Stimulated activated CD4-positive, alpha-beta T cell treated with anti-CD3 and anti-CD28 coated beads, Interleukin-4, amount 100 ng/mL, for 48 hours (primary cell): Measurements from ENCODE around the gene CDH12.
"Not testable (repeated sequence)": the region's sequence is repeated elsewhere in the genome, so short reads cannot be mapped to it uniquely, and the experiment has no call there.

Experiments used
- DNase-seq, 2 donors: peaks; one replicate each; pipeline ENCODE4 v3.0.0-alpha.2; 2020; ENCODE audit warnings: low read depth in 2 of 2

CDH12 gene

GRCh38 chr5:22293147-22293546, 560.0 kb downstream of the CDH12 start:
- no peak for DNase-seq

- DNase-seq = no peak
Observed at GRCh38 chr5:22278164-22278563, 575.0 kb downstream of the CDH12 start.

GRCh38 chr5:22277006-22277405, 576.1 kb downstream of the CDH12 start:
- no peak for DNase-seq

DNA sequence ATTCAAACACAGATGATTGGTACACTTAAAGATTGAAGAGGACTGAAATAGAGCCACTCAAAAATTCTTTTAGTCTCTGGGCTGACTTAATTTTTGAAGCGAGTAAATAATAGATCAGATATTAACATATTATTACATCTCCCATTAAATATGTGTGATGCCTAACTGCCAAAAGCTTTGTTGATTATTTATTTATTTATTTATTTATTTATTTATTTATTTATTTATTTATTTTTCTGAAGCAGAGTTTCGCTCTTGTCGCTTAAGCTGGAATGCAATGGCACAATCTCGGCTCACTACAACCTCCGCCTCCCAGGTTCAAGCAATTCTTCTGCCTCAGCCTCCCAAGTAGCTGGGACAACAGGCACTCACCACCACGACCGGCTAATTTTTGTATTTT, 587.3 kb downstream of the CDH12 start:
- not testable (repeated sequence) for DNase-seq

DNA sequence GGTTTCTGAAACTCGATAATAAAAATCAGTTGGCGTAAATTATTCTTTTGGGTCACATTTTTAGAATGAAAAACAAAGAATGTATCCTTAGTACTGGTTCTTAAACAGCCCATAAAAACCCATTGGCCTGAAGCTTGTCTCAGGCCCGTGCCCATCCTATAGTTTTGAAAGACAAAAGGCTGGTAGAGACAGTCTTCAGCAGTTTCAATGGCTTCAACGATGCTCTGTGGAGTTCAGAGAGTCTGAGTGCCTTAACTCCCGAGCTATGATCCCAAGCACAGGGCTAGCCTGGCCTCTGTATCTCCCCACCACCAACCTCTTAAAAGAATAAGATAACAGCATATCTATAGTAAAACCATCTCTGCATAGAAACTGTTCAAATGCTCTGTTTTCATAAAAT, 595.0 kb downstream of the CDH12 start:
- DNase-seq = no peak

GRCh38 chr5:22250528-22250927, 602.6 kb downstream of the CDH12 start:
- DNase-seq = no peak

DNA sequence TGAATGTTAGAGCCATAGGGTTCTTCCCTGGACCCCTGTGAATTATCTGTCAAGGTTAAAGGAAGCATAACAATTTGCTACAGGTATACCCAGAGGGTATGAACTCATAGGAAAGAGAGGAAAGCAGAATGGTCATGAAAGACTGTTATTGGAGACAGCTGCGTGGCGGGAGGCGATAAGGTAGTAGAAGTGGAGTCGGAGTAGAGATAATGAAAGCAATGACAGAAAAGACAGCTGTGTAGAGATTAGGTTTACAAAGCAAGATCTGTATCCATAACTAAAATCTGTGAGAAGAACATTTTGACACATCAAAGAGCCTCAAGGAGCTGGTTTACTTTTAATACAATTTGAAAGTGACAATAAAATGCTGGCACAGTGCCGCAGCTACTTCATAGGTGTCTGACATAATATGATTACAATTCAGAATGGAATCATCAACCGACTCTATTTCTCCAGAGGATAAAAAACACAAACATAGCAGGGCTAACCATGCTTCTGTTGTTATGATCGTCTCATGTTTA, 603.9 kb downstream of the CDH12 start:
- no peak for DNase-seq

GRCh38 chr5:22245770-22246169, 607.4 kb downstream of the CDH12 start:
- DNase-seq = no peak

GRCh38 chr5:22242532-22242931, 610.6 kb downstream of the CDH12 start:
- no peak for DNase-seq

- no peak for DNase-seq
Observed at GRCh38 chr5:22238047-22238446, 615.1 kb downstream of the CDH12 start.

DNA sequence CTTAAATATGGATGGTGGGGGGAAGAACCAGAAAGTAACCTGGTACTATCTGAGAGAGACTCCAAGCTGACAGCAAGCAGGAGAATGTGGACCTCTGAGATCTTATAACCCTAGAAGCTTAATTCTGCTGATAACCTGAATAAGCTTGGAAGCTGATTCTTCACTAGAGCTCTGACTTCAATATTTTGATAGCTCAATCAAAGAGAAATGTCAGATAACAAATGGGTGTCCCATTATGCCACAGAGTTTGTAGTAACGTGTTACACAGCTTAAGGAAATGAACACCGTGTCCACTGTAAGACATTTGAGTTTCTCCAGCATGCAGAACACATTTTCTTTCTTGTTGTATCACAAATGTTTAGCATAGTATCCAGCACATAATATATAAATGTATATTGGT, 626.7 kb downstream of the CDH12 start:
- DNase-seq = no peak

- no peak for DNase-seq
Observed at GRCh38 chr5:22223079-22223478, 630.1 kb downstream of the CDH12 start.

- DNase-seq = not testable (repeated sequence)
Observed at GRCh38 chr5:22213703-22214495, 639.2 kb downstream of the CDH12 start.

DNA sequence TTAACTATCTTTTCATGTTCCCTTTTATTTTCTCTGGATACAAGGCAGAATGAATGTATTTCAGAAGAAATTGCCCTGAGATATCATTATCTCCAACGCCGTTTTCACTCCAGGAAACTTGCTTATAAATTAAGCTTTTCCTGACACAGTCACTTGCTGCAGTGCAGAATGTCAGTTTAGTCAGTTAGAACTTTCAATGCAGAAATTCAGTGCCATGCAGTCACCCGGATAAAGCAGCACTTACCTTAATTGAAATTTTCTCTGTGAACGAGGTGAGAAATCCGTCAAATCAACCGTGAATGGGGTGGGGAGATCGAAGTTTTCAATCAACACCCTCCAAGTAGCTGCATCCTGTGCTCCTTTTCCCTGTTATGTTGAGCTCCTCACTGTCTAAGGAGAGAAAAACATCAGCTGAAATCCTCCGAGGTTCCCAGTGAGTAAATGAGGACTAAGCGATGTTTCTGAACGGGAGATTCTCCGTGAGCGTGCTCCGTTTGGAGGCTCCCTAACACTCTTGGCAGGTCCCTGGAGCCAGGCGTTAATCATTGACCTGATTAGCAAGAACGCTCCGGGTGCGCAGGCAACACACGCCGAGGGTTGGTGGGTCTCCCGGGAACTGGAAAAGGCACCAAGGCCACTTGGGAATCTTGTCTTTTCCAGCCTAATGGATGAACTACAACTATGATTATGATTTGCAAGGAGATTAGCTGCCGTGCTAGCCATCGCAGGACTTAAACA, 640.7 kb downstream of the CDH12 start:
- not testable (repeated sequence) for DNase-seq

GRCh38 chr5:22208463-22208862, 644.7 kb downstream of the CDH12 start:
- DNase-seq = not testable (repeated sequence)

GRCh38 chr5:22188651-22189050, 664.5 kb downstream of the CDH12 start:
- not testable (repeated sequence) for DNase-seq

- DNase-seq = not testable (repeated sequence)
Observed at GRCh38 chr5:22187632-22188228, 665.4 kb downstream of the CDH12 start.

DNA sequence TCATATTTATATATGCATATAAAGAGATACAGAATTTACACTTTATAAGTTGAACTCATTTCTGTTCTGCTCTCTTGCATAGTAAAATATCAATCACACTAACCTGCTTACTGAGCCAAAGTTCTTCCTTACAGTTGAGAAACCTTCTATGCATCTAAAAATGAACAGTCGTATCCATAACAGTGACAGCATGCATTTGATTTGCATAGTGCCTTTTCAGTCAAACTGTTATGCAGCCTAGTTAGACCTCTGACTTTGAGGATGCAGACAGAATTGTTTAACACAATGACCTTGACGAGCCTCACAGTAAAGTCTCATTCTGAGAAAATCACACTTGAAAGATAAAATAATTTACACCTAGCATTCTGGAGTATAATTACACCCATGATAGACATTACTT, 683.9 kb downstream of the CDH12 start:
- DNase-seq = not testable (repeated sequence)

DNA sequence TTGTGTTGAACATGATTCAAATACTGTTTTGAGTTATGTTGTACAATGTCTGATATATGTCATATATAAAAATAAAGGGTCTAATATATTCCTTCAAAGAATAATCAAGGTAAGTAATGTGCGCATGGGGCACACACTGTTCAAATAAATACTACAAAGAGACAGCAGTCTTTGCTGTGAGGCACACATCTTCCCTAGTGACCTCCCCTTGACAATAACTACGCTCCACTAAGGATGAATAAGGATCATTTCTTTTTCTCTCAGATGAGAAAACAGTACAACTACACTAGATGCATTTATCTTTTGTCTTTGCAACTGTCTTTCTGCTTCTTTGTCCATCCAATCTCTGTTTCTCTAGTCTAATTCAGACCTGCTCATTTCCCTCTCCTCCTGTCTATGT, 684.4 kb downstream of the CDH12 start:
- DNase-seq = not testable (repeated sequence)

GRCh38 chr5:22165931-22166330, 687.2 kb downstream of the CDH12 start:
- DNase-seq = not testable (repeated sequence)

DNA sequence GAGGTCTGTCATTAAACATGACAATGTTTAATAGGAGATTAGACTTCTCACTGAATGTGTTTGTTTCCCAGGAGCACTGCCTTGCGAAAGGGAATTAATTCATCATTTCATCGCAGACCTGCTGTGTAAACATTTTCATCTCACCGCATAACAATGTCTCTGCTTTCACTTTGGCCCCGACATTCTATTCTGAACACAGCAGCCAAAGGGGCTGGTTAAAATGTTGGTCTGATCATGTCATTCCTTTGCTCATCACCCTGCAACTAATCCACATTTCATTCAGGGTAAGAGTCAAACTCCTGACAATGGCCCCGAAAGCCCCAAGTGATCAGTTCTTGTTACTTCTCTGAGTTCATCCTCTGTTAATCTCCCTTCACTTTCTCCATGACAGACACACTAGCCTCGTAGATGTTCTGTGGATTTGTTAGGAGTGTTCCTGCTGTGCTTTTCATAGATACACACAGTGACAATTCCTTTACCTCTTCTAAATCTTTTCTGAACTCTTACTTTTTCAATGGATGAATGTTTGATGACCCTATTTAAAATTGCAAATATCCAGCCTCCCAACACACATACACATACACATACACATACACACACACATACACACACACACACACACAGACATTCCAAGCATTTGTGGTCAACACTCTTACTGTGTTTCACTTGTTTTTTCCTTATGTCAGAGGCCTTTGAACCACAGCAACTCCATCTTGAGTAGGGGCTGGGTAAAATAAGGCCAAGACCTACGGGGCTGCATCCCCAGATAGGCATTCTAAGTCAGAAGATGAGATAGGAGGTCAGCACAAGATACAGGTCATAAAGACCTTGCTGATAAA, 688.0 kb downstream of the CDH12 start:
- DNase-seq = not testable (repeated sequence)
